ENCODE data around the gene CACNA2D1. TPM values are rescaled to one million over a fixed set of nuclear protein-coding genes. Genes with fewer than 3 reads are reported as not detected.

Gene CACNA2D1
- total and polyA plus RNA-seq, 8 donors = 1.8 to 72.7 (median 5.7) TPM

DNA sequence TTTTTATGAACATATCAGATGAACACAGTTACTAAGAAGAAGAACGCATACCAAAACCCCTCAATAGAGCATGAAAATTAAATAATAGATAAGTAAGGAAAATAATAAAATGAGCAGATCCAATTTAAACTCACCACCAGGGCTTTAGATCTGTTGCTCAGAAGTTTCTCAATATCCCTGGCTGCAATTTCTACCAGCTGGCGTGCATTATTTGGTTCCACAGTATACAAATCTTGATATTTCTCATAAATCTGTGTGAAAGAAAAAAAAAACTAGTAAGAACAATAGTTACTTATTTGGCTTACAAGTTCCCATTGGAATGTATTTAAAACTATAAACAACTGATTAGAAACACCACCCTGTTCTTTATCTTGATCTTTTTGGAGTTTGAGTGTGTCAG, 108.6 kb downstream of the CACNA2D1 start:
- Histone ChIP-seq H3K36me3 (no peaks in the 10 kb centered on the region), H3K4me3 (no peak overlapping the region), H3K9me3 (no peaks in the 10 kb centered on the region), H3K27ac (no peak overlapping the region), H3K27me3 (no peaks in the 10 kb centered on the region), H3K4me1 (no peaks in the 10 kb centered on the region)
- WGBS, 5 donors = 75 to 86% (median 82%) methylated on average over 2 of the region's 2 CpGs
- intact Hi-C loops (cut with DNase I; ENCODE audit: low total_unique reads) = no loop called here
- TF ChIP-seq POLR2A (IDR thresholded peaks at IDR 0.05) (no peak), POLR2AphosphoS5 (IDR thresholded peaks at IDR 0.05) (no peak), EP300 (IDR thresholded peaks at IDR 0.05) (no peak)
- TF ChIP-seq, protein P1, sequence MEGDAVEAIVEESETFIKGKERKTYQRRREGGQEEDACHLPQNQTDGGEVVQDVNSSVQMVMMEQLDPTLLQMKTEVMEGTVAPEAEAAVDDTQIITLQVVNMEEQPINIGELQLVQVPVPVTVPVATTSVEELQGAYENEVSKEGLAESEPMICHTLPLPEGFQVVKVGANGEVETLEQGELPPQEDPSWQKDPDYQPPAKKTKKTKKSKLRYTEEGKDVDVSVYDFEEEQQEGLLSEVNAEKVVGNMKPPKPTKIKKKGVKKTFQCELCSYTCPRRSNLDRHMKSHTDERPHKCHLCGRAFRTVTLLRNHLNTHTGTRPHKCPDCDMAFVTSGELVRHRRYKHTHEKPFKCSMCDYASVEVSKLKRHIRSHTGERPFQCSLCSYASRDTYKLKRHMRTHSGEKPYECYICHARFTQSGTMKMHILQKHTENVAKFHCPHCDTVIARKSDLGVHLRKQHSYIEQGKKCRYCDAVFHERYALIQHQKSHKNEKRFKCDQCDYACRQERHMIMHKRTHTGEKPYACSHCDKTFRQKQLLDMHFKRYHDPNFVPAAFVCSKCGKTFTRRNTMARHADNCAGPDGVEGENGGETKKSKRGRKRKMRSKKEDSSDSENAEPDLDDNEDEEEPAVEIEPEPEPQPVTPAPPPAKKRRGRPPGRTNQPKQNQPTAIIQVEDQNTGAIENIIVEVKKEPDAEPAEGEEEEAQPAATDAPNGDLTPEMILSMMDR (IDR thresholded peaks at IDR 0.05) = no peak
- DNase-seq = no peak

DNA sequence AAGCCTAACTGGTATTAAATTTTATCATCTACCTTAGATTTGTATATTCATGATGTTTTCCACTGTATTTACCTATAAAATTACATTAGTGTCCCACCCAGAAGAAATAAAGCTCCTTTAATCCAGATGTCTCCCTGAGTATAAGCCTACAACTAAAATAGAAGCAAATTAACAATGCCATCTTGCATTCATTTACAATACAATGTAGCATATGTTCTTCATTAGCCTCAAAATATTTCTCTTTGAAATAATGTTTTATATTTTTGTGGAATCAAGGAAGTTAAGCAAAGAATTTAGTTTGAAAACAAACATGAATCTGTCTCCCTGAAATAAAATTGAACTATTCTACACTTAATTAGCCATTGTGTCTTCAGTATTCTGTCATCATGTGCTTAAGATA, 112.3 kb downstream of the CACNA2D1 start:
- intact Hi-C loops (cut with DNase I; ENCODE audit: low total_unique reads) = no loop called here
- no peaks in the 10 kb centered on the region for H3K36me3 ChIP-seq
- no peaks in the 10 kb centered on the region for H3K9me3 ChIP-seq
- H3K4me3 ChIP-seq = no peak overlapping the region
- no peaks in the 10 kb centered on the region for H3K27me3 ChIP-seq
- no peak for DNase-seq
- no peak overlapping the region for H3K27ac ChIP-seq
- TF ChIP-seq POLR2A (IDR thresholded peaks at IDR 0.05) = no peak
- TF ChIP-seq, protein P1 (IDR thresholded peaks at IDR 0.05) = no peak
- no peak for TF ChIP-seq EP300 (IDR thresholded peaks at IDR 0.05)
- no peak for TF ChIP-seq POLR2AphosphoS5 (IDR thresholded peaks at IDR 0.05)
- H3K4me1 ChIP-seq = no peaks in the 10 kb centered on the region

DNA sequence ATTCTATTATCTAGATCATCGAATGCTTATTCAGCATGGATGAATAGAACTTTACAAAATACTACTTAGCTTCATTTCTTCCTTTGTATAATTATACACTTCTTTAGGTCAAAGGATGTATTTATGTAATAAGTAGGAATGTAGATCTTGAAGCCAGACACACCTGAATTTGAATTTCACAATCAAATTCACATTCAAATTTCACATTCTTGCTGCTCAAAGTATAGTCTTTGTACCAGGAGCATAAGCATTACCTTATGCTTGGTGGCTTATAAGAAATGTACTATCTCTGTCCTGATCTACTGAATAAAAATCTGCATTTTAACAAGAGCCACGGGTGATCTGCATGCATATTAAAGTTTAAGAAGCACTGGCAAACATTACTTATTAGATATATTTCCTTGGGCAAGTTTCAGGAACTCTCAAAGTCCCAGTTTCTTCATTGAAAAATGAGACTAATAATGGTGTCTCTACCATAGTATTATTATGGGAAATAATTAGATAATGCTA, 112.8 kb downstream of the CACNA2D1 start:
- intact Hi-C loops (cut with DNase I; ENCODE audit: low total_unique reads) = no loop called here
- no peak overlapping the region for H3K4me3 ChIP-seq
- H3K9me3 ChIP-seq = no peaks in the 10 kb centered on the region
- no peak for DNase-seq
- H3K27me3 ChIP-seq = no peaks in the 10 kb centered on the region
- H3K36me3 ChIP-seq = no peaks in the 10 kb centered on the region
- H3K27ac ChIP-seq = no peak overlapping the region
- TF ChIP-seq POLR2A (IDR thresholded peaks at IDR 0.05) = no peak
- TF ChIP-seq EP300 (IDR thresholded peaks at IDR 0.05) = no peak
- TF ChIP-seq POLR2AphosphoS5 (IDR thresholded peaks at IDR 0.05) = no peak
- TF ChIP-seq, protein P1 (IDR thresholded peaks at IDR 0.05) = no peak
- 75 to 87% (median 79%) methylated on average over 2 of the region's 2 CpGs for WGBS, 5 donors
- no peaks in the 10 kb centered on the region for H3K4me1 ChIP-seq

DNA sequence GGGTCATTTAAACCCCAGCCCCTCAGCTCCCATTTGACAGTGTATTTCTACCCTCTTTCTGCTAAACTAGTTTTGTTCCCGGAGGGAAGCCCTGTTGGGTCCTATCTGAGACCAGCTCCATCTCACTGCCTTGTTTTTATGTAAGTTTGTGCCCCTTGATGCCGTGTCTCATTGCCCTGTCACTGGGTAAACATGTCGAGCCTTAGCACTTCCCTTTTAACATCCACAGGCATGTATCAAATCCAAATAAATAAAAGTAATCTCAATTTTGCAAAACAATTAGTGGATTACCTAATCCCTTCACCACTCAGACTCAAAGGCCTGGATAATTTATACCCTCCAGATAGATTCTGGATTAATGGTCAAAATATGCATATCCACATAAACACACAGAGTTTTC, 115.7 kb downstream of the CACNA2D1 start:
- H3K9me3 ChIP-seq = no peaks in the 10 kb centered on the region
- H3K36me3 ChIP-seq = no peaks in the 10 kb centered on the region
- H3K27me3 ChIP-seq = no peaks in the 10 kb centered on the region
- 48 to 86% (median 70%) methylated on average over 3 of the region's 3 CpGs for WGBS, 5 donors
- no peak overlapping the region for H3K27ac ChIP-seq
- intact Hi-C loops (cut with DNase I; ENCODE audit: low total_unique reads) = no loop called here
- TF ChIP-seq POLR2AphosphoS5 (IDR thresholded peaks at IDR 0.05) = no peak
- TF ChIP-seq POLR2A (IDR thresholded peaks at IDR 0.05) = no peak
- H3K4me3 ChIP-seq = no peak overlapping the region
- no peaks in the 10 kb centered on the region for H3K4me1 ChIP-seq
- DNase-seq = no peak

DNA sequence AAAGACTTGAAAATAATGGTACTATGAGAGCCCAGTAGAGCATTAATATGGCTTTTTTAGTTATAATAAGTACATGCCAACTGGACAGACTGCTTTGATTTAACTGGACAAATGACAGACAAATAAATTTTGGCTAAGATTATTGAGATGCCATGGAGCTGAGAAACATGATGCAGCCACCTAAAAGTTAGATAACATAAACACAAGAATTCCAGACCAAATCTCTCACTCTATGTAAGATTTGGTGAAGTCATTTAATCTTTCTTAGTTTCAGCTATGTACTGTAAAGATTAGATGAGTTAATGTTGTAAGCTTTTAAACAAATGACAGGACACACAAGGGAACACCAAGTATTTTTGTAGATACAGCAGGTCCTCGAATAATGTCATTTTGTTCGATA, 118.2 kb downstream of the CACNA2D1 start:
- TF ChIP-seq POLR2AphosphoS5 (IDR thresholded peaks at IDR 0.05) = no peak
- TF ChIP-seq POLR2A (IDR thresholded peaks at IDR 0.05) = no peak
- no peak for TF ChIP-seq EP300 (IDR thresholded peaks at IDR 0.05)
- TF ChIP-seq, protein P1 (IDR thresholded peaks at IDR 0.05) = no peak
- Histone ChIP-seq H3K36me3 (no peaks in the 10 kb centered on the region), H3K9me3 (no peaks in the 10 kb centered on the region), H3K4me3 (no peak overlapping the region), H3K27ac (no peak overlapping the region), H3K4me1 (peaks cover 0 to under 1% (median 0%) of the 10 kb centered on the region in 4 donors), H3K27me3 (no peaks in the 10 kb centered on the region)
- intact Hi-C loops (cut with DNase I; ENCODE audit: low total_unique reads) = no loop called here
- DNase-seq = no peak
- WGBS, 5 donors = 75 to 96% (median 88%) methylated on average over 2 of the region's 2 CpGs
